LHCN-M2 (cell line): ENCODE measurements around the gene EXOC1. TPM values are rescaled to one million over a fixed set of nuclear protein-coding genes. Genes with fewer than 3 reads are reported as not detected.

Experiments used
- DNase-seq: peaks from one replicate; pipeline ENCODE4 v3.0.0-alpha.2; 2012; ENCODE audit warnings: low read depth
- total RNA-seq: library from RNA; depleted of rRNA; stranded (reverse); fragments of >200 nt; gene quantifications from 2 replicates; pipeline ENCODE4 v1.2.3, GENCODE V29; 2014

The EXOC1 gene
- total RNA-seq, 1 experiment from 2014 or later, result 51.2 TPM

DNA sequence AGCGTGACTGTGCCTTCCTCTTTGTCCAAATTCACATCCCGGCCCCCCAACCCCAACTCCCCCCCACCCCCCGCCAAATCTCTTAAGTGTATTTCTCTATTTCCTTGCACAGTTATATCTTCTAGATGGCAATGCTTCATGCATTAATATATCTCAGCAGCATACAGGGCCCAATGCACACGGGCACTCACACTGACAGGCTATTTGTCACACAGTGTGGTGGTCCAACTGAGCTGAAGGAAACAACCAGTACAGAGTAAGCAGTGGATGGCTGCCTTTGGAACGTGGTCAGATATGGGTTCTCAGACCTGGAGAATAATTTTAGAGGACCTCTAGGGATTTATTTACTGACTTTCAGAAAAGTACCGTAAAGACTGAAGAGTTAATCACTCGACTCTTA is 681 bp downstream of the EXOC1 start:
- peak; percentile 12 for DNase-seq

DNA sequence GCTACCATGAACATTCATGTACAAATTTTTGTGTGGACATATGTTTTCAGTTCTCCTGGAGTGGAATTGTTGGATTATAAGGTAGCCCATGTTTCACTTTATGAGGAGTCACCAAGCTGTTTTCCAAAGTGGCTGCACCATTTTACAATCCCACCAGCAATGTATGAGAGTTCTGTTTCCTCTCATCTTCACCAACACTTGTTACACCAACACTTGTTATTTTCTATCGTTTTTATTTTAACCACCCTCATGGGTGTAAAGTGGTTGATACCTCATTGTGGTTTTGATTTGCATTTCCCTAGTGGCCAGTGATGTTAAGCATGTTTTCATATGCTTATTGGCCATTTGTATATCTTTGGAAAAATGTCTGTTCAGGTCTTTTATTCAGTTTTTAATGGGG is 4.1 kb downstream of the EXOC1 start:
- no peak for DNase-seq

GRCh38 chr4:55859711-55860110 is 6.3 kb downstream of the EXOC1 start:
- no peak for DNase-seq

DNA sequence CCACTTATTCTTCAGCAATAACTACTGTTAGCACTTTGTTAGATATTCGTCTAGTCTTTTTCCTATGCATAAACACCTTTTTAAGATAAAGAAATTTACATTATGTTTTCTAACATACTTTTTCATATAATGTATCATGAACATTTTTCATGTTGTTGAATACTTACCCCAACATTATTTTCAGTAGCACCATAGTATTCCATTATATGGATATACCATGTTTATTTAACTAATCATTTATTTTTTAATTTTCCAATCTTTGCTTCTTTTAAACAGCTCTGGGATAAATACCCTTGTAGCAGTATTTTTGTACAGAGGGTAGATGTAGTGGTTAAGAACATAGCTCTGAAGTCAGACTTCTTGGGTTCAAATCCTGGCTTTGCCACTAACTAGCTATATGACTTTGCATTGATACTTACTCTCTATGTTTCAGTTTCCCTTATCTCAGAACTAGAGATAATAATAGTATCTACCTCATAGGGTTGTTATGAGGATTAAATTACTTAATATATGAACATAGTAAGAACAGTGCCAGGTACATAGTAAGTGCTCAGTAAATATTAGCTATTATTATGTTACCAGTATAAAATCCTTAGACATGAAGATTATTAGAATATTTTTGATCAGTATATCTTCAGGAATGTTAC is 11.3 kb downstream of the EXOC1 start:
- no peak for DNase-seq

GRCh38 chr4:55865228-55865806 is 11.9 kb downstream of the EXOC1 start:
- DNase-seq, result peak; percentile 63

DNA sequence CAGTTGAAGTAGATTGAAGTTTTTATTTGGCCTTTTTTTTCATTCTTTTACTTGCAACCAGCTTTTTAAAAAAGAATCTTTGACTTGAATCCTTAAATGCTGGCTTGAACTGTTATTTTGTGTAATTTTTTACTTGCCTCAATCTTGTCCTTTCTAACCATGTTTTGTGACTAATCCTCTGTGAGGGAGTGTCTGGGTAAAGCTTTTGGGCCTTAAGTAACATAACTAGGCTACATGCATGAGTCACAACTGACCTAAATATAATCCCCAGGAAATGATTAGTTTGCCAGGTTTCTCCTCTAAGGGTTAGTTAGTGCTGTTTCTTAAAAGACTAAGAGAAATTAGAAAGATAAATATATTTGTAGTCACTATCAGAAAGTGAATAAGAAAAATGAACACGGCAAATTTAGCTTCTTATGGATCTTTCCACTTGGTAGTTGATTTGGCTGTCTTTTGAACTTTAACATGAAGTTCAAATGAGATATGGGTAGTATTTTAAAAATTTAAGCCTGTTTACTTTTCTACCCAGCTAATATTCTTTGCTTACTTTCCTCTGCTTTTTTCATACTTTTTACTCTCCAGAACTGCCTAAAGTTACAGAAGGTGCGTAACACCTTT is 13.0 kb downstream of the EXOC1 start:
- peak; percentile 93 for DNase-seq

- DNase-seq, result peak; percentile 74
Observed at GRCh38 chr4:55866973-55867574, 13.6 kb downstream of the EXOC1 start.

GRCh38 chr4:55868581-55869090 is 15.2 kb downstream of the EXOC1 start:
- no peak for DNase-seq

GRCh38 chr4:55871299-55871800 is 17.9 kb downstream of the EXOC1 start:
- DNase-seq, result no peak

DNA sequence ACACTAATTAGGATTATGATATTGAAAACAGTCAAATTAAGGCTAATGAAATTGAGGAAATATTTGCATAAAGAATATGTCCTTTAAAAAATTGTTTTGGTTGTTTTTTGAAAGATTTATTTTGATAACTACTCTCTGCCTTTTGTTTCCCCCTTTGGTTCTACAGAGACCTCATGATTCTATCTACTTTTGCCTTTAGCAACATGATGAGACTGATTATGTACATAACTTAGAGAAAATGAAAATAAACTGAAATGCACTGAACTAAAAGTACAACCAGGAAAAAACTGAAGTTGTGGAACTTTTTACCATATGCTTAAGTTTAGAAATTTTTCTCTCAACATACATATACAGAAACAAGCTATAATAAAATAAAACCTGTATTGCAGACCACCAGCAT is 21.4 kb downstream of the EXOC1 start:
- DNase-seq, result no peak

DNA sequence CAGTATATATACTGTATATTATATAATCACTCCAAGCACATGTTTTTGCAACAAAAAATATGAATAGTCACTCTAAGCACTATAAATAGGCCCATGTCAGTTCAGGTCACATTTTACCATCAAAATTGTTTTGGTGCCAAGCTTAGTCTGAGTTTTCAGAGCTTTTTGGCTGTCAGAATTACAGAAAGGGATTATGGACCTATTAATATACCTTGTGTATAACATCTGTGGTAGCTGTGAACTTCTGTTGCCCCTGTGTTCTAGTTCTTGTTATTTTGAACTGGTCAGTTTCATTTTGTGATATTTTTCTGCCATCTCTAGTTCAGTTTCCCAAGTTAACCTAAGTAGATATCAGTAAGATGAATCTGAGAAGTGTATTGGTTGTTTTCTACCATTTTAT is 22.9 kb downstream of the EXOC1 start:
- no peak for DNase-seq

DNA sequence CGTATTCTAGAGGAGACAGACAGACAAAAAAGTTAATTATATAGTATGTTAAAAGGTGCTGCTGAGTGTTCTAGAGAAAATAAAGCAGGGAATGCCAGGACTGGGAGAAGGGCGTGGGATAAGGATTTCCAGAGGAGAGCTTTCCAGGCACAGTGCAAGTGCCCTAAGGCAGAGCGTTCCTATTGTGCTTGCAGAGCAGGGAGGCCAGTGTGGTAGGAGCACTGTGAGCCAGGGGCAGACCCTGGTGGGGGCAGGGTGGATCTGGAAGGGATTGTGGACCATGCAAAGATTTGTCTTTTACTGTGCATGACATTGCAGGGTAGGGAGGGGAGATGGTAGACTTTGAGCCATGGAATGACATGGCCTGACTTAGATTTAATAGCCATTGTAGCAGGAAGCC is 25.8 kb downstream of the EXOC1 start:
- no peak for DNase-seq

- no peak for DNase-seq
Observed at GRCh38 chr4:55880652-55881280, 27.3 kb downstream of the EXOC1 start.

DNA sequence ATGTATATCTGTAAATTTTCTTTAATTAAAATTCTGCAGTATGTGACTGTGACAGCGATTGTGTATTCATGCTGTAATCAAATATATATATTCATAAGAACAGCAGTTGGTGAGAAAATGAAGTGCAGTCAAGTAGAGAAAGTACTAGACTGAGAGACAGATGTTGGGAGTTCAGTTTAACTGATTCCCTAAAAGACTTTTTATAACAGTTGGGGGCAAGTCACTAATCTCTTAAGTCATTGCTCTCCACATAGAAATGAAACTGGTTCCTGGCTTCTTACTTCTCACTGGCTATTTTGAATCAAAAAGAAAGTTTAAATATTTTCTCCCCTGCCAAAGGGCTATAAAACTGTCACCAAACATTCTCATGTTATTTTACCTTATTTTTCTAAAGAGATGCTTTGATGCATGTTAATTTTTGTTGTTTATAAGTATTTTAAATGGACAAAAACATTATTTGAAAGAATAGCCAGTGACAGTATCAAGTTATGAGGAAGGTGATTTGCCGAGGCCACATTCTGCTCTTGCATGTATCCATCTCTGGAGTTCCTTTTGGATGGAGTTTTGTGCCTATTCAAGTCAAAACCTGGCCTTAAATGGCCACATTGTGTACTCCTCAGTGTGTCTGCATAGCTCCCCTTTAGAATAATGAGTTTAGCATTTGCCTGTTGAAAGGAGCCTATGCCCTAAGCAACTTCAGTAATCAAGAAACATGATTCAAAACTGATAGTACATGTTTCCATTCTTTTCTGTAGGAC is 30.8 kb downstream of the EXOC1 start:
- no peak for DNase-seq

DNA sequence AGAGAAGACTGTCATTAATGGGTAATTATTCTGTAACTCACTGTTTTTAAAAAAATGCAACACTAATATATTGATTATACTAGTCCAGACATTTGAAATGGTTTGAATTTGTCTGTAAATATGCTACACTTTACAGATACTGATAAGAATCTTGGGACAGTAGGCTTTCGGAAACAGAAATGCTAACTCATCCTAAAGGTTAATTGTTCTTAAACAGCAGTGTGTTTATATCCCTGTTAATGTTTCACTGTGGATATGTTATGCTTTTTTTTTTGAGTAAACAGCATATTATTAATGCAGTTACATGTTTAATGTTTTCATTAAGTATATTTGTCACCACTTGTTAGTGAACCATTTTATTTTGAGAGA is 31.4 kb downstream of the EXOC1 start:
- no peak for DNase-seq

DNA sequence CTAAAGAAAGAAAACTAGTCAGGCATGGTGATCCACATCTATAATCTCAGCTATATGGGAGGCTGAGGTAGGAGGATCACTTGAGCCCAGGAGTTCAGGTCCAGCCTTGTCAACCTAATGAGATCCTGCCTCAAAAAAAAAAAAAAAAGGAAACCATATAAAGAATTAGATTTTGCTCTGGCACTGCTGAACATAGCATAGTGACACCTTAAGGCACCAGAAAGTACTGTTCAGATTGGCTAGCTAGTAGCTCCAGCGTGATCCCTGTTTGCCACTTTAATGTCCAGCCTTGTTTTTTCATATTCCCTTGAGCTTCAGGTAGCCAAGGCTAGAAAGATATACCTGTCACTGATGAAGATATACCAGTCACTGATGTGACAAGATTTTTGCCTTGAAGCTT is 34.1 kb downstream of the EXOC1 start:
- DNase-seq, result peak; percentile 5

- DNase-seq, result no peak
Observed at GRCh38 chr4:55892156-55892555, 38.7 kb downstream of the EXOC1 start.

DNA sequence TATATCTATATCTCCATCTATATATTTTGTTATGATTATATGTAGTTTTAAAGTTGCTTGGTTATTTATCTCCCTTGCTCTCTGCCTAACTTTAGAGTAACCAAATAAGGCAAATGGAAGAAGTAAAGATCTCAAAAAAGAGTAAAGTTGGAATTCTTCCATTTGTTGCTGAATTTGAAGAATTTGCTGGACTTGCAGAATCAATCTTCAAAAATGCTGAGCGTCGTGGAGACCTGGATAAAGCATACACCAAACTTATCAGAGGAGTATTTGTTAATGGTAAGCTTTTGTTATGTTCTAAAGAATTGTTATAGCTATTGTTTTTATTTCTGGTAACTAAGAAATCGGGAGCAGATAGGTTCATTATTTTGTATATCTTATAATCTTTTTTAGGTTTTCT is 43.2 kb downstream of the EXOC1 start:
- DNase-seq, result no peak

- no peak for DNase-seq
Observed at GRCh38 chr4:55902677-55903076, 49.2 kb downstream of the EXOC1 start.

DNA sequence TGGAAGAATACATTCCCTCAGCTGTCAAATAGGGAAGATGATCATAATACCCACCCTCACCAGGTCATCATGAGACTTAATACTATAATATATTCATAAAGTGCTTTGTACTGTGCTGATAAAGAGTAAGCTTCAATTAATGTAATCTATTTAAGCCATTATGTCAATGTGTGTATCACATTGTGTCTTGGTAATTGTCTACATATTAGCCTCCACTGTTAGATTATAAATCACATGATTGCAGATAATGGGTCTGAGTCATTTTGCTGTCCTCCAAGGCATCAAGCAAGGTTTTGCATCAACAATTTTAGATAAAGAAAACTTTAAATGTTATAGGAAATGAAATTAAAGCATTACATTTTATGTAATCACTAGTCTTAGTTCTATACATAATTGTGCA is 50.1 kb downstream of the EXOC1 start:
- no peak for DNase-seq

GRCh38 chr4:55904576-55904975 is 51.1 kb downstream of the EXOC1 start:
- DNase-seq, result no peak
